SK-N-MC (cell line): Measurements from ENCODE around the gene MBOAT7.

Experiments
- EZH2 ChIP-seq: fragments of 200-600 bp; sonication (generic); IDR thresholded peaks from one replicate; pipeline ENCODE4 v1.6.1; 2017; ENCODE audit warnings: antibody characterized with exemption
- FOXP2 ChIP-seq: optimal IDR thresholded peaks from 2 replicates; pipeline ENCODE3; 2011; ENCODE audit warnings: mild to moderate bottlenecking, moderate library complexity; ENCODE audit not compliant: insufficient read depth; ENCODE audit errors: extremely low read length, control extremely low read depth
- POLR2AphosphoS5 ChIP-seq: IDR thresholded peaks from 2 replicates; pipeline ENCODE4 v1.6.1; 2012; ENCODE audit warnings: mild to moderate bottlenecking, low read depth, low read length, borderline replicate concordance

DNA sequence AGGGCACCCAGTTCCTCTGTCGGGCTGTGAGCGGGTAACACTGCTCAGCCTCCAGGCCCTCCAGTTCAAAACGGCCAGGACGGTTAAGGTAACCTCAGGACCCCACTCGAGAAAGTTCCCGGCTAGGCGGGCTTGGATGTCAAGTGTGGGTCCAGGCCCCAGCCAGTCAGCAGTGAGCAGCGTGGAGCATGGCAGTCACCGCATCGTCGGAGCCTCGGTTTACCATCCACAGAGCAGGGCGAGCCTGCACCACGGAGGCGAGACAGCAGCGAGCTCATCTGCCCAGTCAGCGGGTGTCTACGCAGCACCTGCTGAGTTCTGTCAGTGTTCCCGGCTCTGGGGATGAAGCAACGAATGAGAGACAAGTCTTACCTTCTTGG lies 59.8 kb downstream of the MBOAT7 start:
- TF ChIP-seq POLR2AphosphoS5 (no peak), EZH2 (no peak), FOXP2 (no peak)
